Activated CD8-positive, alpha-beta memory T cell treated with anti-CD3 and anti-CD28 coated beads for 24 hours (primary cell): ENCODE measurements around the gene UBE2J1.
"Not testable (repeated sequence)": the region's sequence is repeated elsewhere in the genome, so short reads cannot be mapped to it uniquely, and the experiment has no call there.

Experiments used
- DNase-seq: peaks from one replicate; pipeline ENCODE4 v3.0.0-alpha.2; 2020

The UBE2J1 gene

GRCh38 chr6:89352278-89353117, at the start of gene UBE2J1:
TSS of gene UBE2J1 (minus strand) at chr6:89352722. CDS start at chr6:89352569, 153 bp downstream.
- peak; percentile 90 for DNase-seq

GRCh38 chr6:89400912-89401399, 48.4 kb upstream of the UBE2J1 start:
- DNase-seq, result no peak

- no peak for DNase-seq
Measured at GRCh38 chr6:89400050-89400449, 47.5 kb upstream of the UBE2J1 start.

- DNase-seq, result no peak
Measured at GRCh38 chr6:89398762-89399525, 46.4 kb upstream of the UBE2J1 start.

- not testable (repeated sequence) for DNase-seq
Measured at GRCh38 chr6:89397884-89398283, 45.4 kb upstream of the UBE2J1 start.

- no peak for DNase-seq
Measured at GRCh38 chr6:89393659-89394058, 41.1 kb upstream of the UBE2J1 start.

- DNase-seq, result no peak
Measured at GRCh38 chr6:89392823-89393222, 40.3 kb upstream of the UBE2J1 start.

- no peak for DNase-seq
Measured at GRCh38 chr6:89388846-89389245, 36.3 kb upstream of the UBE2J1 start.

GRCh38 chr6:89387516-89388201, 35.1 kb upstream of the UBE2J1 start:
- no peak for DNase-seq

- no peak for DNase-seq
Measured at GRCh38 chr6:89386917-89387491, 34.5 kb upstream of the UBE2J1 start.

GRCh38 chr6:89385846-89386245, 33.3 kb upstream of the UBE2J1 start:
- no peak for DNase-seq

GRCh38 chr6:89385156-89385667, 32.7 kb upstream of the UBE2J1 start:
- DNase-seq, result no peak

GRCh38 chr6:89381031-89381430, 28.5 kb upstream of the UBE2J1 start:
- no peak for DNase-seq

GRCh38 chr6:89379281-89379680, 26.8 kb upstream of the UBE2J1 start:
- no peak for DNase-seq

- no peak for DNase-seq
Measured at GRCh38 chr6:89378628-89379027, 26.1 kb upstream of the UBE2J1 start.

- DNase-seq, result peak; percentile 76
Measured at GRCh38 chr6:89375427-89376267, 23.1 kb upstream of the UBE2J1 start.

GRCh38 chr6:89372506-89372901, 20.0 kb upstream of the UBE2J1 start:
- DNase-seq, result no peak

- peak; percentile 90 for DNase-seq
Measured at GRCh38 chr6:89371849-89372505, 19.5 kb upstream of the UBE2J1 start.

- DNase-seq, result no peak
Measured at GRCh38 chr6:89368999-89369398, 16.5 kb upstream of the UBE2J1 start.

GRCh38 chr6:89368107-89368506, 15.6 kb upstream of the UBE2J1 start:
- DNase-seq, result peak; percentile 79

- no peak for DNase-seq
Measured at GRCh38 chr6:89364586-89364985, 12.1 kb upstream of the UBE2J1 start.
